OCI-M2 (cell line): ENCODE data around the gene WDR70.

ENCODE experiments used
- DNase-seq: peaks from one replicate; lab custom pipeline; 2025; ENCODE audit not compliant: unreplicated experiment; lab: John Stamatoyannopoulos, UW

Gene WDR70

DNA sequence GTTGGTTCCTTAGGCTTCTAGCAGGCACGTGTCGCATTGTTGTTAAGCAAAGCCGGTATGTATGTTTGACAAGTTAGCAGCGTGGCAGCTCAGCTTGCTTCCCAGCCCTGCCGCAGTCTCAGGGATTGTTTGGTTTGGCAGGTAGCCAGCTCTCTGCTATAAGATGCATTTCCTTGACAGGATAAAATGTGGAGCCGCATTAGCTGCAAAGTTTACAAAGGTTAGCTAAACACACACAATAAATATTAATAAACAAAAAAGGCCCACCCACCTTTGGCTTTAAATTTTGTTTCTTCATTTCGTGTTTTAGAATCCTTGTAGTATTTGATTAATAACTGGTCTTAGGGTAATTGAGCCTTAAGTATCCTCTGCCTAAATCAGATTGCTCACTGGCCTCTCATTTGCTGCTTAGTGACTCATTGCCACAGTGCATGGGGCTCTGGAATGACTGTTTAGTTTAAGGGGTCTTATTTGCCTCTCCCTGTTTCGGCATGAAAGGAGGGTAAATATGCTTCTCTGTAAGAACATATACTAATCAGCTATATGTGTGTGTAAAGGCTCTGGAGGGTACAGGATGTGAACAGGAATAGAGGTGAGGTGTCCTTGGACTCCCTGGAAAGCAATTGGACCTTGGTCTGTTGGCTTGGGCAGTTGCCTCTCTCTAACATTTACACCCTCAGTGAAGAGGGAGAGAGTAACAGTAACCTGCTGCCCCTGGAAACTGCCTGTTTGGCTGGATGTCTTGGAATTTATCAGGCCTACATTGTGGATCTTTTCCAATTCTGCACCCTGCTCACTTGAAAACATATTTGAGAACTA lies 338.7 kb downstream of the WDR70 start:
- DNase-seq: no peak

DNA sequence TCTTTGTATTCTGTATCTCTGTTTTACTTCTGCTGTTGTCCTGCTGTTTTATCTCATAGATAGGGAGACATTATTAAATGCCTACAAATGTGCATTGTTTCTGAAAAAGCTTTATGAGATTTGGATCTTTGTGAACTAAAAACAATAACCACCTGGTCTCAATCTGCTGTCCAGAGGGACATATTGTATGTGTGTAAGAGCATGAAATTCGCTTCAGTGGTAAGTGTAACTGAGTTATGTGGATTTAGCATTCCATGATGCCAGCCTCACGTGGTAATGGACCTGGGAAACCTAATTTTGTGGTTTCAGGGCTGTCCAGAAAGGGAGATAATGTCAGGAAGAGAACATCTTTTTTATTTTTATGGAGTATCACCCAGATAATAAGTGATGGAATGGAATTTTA lies 341.4 kb downstream of the WDR70 start:
- DNase-seq: no peak

DNA sequence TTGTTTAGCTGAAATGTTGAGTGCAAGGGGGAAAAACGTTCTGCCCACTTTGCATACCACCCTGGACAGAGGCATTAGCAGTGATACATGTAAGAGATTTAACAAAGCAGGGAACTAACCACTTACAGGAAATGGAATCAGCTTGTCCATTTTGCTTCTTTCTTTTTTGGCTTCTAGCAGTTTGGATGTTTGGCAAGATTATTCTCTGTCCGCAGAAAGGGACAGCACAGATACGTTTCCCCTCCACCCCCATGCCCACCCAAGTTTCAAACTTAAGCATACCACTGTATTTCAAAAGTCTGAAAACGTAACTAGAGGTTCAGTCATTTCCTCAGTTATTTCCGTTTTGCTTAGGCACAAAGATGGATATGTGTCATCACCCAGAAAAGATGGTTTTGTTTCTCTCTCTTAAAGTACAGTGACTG lies 342.3 kb downstream of the WDR70 start:
- no peak for DNase-seq

DNA sequence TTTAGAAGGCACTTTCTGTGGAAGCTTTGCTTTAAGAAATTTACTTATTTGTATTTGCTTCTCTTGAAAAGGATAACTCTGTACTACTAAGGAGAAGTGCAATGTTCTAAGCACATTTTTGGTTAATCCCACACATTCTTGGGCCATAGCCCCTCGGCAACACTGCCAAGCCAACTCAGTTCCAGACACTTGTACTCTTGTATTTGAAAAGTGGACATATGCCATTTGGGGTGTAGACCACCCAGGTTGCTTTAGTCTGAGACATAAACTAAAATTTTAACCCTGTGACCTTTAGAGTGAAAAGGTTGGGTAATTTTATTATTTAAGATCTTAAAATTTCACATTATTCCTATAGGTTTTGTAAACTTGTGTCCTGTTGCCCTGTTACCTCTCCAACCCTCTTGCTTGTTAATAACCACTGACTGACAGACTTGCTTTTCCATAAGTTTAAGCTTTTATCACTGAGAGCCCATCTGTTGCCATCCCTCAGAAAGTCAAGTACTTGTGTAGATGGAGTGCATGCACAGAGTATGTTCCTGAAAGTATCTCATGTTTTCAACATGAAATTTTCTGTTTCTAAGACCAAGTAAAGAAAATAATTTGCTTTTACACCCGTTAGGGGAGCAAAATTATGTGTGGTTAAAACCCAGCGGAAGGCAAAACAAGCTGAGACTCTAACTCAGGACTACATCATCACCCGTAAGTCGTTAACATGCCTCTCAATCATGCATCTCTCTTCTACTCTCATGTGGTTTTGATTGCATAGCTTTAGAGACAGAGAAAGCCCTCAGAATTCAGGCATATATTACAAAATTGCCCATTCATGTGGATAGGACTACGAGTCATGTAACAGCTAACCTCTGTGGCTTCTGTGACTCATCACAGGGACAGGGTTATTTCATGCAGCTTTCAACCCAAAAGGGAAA lies 343.4 kb downstream of the WDR70 start:
- DNase-seq: no peak

DNA sequence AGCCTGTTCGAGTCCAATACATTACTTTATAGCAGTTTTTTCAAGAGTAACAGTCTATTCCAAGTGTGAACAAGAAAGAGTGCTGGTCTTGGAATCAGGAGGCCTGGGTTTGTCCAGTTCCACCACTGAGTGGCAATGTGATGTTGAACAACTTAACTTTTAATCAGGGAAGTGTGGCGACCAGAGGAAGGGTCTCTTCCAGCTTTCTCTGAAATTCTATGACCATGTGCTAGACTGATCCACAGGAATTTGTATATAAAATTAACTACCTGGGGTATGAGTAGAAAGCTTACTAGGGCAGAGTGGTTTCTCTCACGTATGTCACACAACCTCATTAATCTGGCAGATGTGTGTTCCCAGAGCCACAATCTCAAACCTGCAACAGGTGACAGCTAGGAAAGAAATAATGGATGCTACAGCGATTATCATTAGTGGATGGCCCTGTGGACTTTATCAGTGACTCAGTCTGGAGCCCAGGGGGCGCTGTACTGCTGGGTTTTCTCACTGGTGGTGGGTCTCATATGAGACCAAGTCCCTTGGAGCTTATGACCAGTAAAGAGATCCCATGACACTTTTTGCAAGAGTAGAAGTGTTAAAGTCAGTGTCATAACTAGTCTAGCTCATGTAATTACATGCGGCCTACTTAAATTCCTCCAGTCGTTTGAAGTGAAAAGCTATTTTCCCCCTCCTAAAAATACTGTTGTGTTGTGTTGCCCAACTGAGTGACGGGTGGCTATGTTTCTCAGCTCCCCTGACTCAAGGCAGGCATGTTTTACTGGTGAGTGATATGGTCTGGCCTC lies 344.2 kb downstream of the WDR70 start:
- no peak for DNase-seq

DNA sequence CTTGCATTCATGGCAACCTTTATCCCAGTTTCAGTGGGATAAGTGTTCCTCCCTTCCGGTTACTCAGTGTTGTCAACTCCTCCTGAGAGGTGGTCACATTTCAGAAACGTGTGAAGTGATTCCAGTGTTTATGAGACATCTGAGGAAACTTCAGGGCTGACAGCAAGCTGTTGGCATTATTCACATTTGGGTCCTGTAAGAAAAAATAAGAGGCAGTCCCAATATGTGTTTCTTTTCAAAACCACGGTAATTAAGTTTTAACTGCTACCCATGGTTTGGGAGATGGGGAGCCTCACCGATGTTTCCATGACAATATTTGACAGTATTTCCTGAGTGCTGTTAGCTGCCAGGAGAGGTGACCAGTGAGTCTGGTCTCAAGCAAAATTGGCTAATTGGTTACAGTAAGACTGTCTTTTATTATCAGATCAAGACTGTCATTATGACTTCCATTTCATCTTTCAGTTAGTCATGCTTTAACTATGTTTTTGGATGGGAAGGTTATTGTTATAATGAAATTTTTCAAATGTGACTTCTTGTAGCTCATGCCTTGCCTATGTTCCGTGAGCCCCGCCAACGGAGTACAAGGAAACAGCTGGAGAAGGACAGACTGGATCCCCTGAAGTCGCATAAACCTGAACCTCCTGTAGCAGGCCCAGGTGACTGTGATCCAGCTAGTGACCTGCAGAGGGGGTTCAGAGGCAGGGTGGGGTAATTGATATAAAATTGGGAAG lies 345.4 kb downstream of the WDR70 start:
- DNase-seq: no peak

DNA sequence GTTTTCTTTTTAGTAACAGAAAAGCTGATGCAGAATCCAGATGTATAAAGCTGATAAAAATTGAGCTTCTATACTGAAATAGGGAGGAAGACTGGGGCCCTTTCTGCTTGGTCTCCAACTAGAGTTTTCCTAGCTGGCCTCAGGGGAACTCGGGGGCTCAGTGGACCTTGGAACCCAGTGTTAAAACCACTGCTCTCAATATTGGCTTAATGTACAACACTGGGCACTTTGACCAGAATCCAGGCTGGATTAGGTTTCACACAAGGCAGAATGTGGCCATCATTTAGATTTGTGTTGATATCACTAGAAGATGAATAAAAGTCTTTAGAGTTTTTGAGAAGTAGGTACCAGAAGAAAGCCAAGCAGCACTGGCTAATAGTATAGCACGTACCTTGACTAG lies 346.1 kb downstream of the WDR70 start:
- no peak for DNase-seq

DNA sequence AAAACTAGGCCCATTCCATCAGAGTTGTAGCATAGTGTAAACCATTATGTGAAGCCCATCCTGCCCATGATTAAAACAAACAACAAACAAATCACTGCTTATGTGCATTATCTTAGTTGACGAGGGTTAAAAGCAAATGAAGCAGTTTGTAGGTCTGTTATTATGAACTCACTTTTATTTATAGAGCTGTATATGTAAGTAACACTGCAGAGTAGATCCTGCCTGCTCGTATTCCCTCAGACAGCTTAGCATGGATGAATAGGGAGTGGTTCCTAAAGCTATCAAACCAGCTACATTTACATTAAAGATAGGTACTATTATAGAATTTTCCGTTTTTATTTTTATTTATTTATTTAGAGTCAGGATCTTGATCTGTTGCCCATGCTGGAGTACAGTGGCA lies 348.1 kb downstream of the WDR70 start:
- no peak for DNase-seq

DNA sequence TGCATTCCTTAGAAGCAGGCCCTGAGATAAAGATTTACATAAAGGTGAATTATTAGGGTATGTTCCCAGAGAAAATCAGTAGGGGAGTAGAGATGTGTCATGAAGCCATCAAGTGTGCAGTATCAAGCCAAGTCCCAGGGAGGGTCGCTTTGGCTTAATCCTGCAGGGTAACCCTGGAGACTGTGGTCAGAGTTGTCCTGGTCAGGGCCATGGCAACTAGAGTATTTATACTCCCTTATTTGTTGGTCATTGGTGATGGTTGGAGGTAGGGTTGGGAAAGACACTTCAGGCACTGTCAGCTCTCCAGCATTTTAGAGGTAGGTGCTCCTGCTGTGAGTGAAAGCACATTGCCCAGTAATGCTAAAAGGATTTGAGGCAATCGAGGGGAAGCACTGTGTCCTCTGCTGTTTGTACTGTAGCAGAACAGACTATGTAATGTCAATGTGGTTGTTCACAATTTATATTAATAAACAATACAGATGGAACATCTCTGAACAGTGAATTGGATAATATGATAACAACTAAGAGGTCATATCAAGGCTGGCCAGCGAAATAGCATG lies 351.9 kb downstream of the WDR70 start:
- DNase-seq: no peak

DNA sequence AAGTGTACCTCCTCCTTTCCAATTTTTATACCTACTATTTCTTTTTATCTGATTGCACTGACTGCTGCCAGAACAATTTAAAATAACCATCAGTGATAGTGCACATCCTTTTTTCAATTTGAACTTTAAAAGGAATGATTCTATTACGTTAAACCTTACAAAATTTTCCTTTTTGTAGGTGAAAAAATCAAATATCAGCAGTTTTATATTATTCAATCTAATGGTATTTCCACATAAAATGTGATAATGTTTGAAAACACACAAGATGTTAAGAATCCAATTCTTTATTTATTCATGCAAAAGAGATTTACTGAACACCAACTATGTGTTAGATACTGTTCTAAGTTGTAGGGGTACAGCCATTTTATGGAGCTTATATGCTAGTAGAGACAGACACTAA lies 355.0 kb downstream of the WDR70 start:
- no peak for DNase-seq

DNA sequence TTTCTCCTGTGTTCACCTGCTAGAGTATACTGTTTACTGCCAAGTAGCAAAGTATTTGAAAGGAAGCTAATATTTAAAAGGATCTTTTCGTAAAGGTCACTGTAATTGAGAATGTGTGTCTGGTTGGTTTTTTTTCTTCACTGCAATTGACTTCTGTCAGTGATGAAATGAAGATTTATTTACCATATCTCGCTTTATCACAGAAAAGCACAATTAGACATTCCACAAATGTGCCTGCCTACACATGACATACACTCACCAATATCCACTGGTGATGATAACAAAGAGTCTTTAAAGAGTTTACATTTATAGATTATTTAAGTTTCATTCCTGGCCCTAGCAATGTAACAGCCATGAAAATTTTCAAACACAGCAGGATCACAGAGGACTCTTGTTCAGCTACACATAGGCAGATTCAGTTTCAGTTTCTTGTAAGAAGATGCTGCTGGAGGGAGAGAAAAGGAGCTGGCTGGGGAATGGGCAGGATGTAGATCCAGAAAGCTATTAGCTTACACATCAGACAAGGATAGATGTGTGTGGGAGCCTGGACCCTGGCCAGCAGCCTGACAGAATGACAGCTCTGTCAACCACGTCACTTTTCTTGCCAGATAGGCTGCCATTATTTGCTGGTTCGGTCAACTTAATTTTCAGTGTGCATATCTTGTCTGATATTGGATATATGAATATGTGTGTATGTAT lies 356.7 kb downstream of the WDR70 start:
- DNase-seq: no peak

DNA sequence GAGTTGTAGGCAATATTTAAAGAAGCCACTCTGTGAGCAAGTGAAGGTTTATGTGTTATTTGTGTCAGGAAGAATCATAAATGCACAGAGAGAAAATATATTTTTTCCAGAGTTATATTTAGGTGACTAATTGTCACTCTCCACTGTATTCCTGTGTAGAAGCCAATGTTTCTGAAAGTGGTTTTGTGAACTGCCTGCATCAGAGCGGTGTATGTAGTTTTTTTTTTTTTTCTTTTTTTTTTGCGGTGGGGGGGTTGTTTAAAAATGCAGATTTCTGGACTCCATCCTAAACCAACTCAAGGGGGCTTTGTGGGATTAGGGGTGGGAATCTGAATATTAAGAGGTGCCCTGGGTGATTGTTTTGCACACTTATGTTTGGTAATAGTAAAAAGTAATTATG lies 357.3 kb downstream of the WDR70 start:
- DNase-seq: no peak

DNA sequence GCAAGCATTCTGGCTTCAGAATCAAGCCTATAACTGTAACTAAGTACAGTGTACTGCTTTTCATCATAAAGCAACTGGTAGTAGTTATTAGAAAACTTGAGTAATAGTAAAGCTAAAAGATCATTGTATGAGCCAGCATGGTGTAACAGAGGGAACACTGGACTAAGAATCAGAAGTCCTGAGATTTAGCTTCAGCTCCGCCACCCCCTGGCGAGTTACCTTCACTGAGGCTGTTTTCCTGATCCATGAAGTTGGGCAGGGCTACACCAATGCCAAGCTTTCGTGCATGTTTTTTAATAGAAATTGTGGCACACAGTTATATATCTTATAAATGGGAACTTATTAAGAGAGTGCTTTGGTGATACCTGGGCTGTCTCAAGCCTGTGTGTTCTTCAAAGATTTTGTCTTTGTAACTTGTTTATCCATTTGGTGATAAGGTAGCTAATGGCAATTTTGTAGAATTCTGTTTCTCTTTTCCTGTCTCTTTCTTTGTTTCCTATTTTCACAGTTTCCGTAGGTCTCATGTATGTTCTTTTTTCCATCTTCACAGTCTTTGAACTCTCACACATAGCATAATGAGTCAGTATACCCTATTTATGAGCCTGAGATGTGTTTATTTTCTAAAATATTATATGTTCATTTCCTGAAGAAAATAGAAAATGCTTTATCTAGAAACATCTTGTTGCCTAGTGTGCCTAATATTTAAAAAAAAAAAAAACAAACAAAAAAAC lies 358.4 kb downstream of the WDR70 start:
- no peak for DNase-seq

DNA sequence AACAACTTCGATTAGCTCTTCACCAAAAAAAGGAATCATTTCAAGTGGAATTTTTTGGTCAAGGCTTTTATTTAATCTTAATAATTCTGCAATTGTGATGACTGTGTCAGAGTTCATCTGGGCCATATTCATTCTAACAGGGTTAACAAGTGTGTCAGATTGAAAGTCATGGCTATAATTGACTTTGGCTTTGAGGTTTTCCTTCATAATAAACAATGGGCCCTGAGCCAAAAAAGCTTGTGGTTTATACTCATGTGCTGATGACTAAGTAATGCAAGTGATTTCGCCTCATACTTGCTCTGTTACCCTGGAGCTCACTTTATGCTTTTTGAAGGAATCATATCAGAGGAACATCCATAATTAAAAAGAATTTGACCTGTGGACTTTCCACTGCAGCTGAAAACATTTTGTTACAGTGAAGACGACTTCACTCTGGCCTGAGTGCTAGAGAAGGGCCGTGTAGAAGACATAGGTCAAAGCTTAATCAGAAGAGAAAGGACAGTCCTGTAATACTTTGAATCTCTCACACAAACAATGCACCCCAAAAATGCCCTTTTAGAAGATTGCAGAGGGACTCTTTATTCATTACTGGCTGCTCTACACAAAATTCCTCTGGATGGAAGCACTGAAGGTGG lies 359.1 kb downstream of the WDR70 start:
- DNase-seq: no peak

DNA sequence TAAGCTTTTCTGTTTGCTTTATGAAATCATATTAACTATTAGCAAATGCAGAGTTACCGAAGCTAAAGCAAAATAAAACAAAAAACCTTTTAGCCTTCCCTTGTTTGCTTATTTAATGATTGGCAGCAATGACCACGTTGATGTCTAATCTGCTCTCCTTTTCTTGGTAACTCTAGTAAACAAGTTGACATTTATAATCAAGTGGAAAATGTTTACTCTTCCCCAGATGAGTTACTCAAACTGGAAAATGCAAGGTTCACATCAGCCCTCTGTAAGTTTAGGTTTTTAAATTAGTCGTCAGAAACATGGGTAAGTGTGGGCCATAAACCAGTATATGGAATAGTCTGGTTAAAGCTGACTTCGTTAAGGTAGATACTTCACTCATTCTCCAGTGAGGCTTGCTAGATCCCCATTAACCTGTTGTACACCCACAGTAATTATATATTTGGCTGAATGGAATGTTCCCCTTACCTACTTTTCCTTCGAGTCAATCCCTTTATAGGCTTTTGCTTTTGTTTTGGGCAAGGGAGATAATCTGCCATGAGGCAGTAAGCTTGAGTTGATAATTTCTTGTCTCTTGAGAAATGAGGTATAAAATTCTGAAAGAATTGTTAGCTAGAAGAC lies 359.9 kb downstream of the WDR70 start:
- DNase-seq: no peak

DNA sequence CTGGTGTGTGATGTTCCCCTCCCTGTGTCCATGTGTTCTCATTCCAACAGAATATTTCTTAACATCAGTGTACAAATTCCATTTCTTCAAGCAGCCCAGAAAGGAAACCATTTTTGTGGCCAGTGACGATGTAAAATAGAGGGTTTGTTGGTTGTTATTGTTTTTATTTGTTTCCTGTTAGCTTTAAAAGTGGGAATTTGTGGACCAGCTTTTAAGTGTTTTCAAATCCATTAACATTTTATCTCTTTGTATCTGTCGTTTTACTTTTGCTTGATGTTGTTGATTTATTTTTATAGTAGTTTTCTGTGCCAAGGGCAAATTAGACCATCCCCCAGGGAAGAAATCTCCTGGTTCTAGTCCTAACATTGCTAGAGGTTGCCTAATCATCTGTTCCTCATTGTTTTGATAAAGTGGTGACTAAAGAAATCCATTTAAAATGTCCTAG lies 360.7 kb downstream of the WDR70 start:
- no peak for DNase-seq

DNA sequence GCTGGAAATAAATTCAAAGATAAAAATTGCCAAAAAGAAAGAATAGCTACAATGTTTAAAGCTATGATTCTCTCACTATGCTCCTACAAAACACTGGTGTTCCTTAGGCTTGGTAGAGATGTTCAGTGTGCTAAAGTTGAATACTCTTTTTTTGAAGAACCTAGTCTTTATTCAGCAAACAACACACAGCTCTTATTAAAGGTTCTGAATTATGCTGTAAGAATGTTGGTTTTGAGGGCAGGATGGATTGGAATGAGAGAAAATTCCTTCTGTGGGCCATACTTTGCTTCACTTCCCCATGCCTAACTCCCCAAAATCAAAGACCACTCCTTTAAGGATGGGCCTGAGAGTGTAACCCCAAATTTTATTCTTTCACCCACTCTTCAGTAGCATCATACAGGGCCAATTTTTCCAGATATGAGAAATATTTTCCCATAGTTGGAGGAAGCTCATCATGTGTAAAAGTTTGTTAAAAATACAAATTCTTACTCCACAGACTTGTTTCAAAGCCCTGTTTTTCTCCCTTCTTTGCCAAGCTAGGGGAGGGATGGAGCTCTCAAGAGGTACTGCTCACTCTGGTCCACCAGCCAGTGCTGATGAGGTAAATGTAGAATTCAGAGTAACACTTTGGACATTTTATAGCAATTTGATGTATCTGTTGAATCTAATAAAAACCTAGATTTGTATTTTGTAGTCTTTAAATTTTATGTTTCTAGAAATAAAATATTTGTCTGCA lies 361.4 kb downstream of the WDR70 start:
- DNase-seq: no peak
